HL-60 (cell line): Measurements from ENCODE around the gene ZNF512.

ENCODE experiments used
- DNase-seq, 2 experiments: peaks; one replicate each; pipeline ENCODE4 v3.0.0-alpha.2; 2010 to 2020; ENCODE audit warnings: low read depth in 1 of 2, low spot score in 1 of 2
- H3K27ac ChIP-seq: fragments of 250-450 bp; sonication (Bioruptor Pico); replicated peaks from 2 replicates; pipeline ENCODE4 v1.5.1; 2020; ENCODE audit warnings: mild to moderate bottlenecking, moderate library complexity
- H3K27me3 ChIP-seq: fragments of 250-450 bp; sonication (Bioruptor Pico); 2 replicates; pipeline ENCODE4 v1.5.1; 2021; ENCODE audit warnings: mild to moderate bottlenecking, moderate library complexity; ENCODE audit not compliant: insufficient read depth, poor library complexity, severe bottlenecking
- H3K4me3 ChIP-seq: replicated peaks from 2 replicates; pipeline ENCODE4 v1.5.1; 2011; ENCODE audit warnings: mild to moderate bottlenecking, control low read depth, low read length; ENCODE audit not compliant: insufficient read depth
- GABPA ChIP-seq: IDR thresholded peaks from 2 replicates; pipeline ENCODE4 v1.6.1; 2012; ENCODE audit warnings: low read depth
- POLR2AphosphoS5 ChIP-seq: IDR thresholded peaks from 2 replicates; pipeline ENCODE4 v1.6.1; 2012; ENCODE audit warnings: low read depth
- REST ChIP-seq: IDR thresholded peaks from 2 replicates; pipeline ENCODE4 v1.6.1; 2012; ENCODE audit warnings: low read depth; ENCODE audit not compliant: insufficient replicate concordance
- SPI1 ChIP-seq: IDR thresholded peaks from 2 replicates; pipeline ENCODE4 v1.6.1; 2012; ENCODE audit warnings: low read depth, mild to moderate bottlenecking, borderline replicate concordance
- TF ChIP-seq, protein P1 (sequence below): IDR thresholded peaks from one replicate; pipeline ENCODE4 v1.5.1; 2011; ENCODE audit warnings: low read length, control low read depth, inconsistent platforms; ENCODE audit not compliant: insufficient read depth

Gene ZNF512

DNA sequence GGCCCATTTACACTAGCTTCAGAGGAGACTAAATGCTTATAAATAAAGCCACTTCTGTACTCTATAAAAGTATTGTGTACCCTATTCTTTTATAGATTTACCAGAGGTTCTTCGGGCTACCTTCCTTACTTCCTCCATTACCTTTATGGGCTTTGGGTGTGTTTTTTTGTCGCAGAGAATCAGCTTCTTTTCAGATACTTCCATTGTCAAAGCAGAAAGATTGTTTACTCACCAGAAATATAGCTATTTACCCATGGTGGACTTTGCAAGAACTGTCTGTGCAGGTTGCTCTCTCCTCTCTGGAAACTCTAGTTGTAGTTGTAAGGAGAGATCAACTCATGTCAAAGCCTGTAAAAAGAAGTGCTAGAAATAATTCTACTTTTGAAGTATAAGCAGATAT lies 31.1 kb downstream of the ZNF512 start:
- TF ChIP-seq POLR2AphosphoS5 (no peak), GABPA (no peak), REST (no peak), SPI1 (no peak)
- TF ChIP-seq, protein P1, sequence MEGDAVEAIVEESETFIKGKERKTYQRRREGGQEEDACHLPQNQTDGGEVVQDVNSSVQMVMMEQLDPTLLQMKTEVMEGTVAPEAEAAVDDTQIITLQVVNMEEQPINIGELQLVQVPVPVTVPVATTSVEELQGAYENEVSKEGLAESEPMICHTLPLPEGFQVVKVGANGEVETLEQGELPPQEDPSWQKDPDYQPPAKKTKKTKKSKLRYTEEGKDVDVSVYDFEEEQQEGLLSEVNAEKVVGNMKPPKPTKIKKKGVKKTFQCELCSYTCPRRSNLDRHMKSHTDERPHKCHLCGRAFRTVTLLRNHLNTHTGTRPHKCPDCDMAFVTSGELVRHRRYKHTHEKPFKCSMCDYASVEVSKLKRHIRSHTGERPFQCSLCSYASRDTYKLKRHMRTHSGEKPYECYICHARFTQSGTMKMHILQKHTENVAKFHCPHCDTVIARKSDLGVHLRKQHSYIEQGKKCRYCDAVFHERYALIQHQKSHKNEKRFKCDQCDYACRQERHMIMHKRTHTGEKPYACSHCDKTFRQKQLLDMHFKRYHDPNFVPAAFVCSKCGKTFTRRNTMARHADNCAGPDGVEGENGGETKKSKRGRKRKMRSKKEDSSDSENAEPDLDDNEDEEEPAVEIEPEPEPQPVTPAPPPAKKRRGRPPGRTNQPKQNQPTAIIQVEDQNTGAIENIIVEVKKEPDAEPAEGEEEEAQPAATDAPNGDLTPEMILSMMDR = no peak
- no peak for DNase-seq
- H3K27me3 ChIP-seq = no peaks in the 10 kb centered on the region
- H3K27ac ChIP-seq = no peak overlapping the region
- H3K4me3 ChIP-seq = no peak overlapping the region

- Histone ChIP-seq H3K27me3 (no peaks in the 10 kb centered on the region), H3K4me3 (no peak overlapping the region), H3K27ac (no peak overlapping the region)
- TF ChIP-seq POLR2AphosphoS5 (no peak), SPI1 (no peak), GABPA (no peak), REST (no peak)
- TF ChIP-seq, protein P1 = no peak
- DNase-seq = no peak
Observed at GRCh38 chr2:27615316-27615715, 32.5 kb downstream of the ZNF512 start.

GRCh38 chr2:27621524-27621923 lies 38.7 kb downstream of the ZNF512 start:
- TF ChIP-seq SPI1 (no peak), REST (no peak), POLR2AphosphoS5 (no peak), GABPA (no peak)
- TF ChIP-seq, protein P1 = no peak
- no peak overlapping the region for H3K27ac ChIP-seq
- no peak overlapping the region for H3K4me3 ChIP-seq
- no peak for DNase-seq
- no peaks in the 10 kb centered on the region for H3K27me3 ChIP-seq
